Glomerular visceral epithelial cell (primary cell): Measurements from ENCODE around the gene TFCP2L1.
A peak's percentile ranks its signal among the peaks of the same experiment; 100 is the strongest.
"Not testable (repeated sequence)": the region's sequence is repeated elsewhere in the genome, so short reads cannot be mapped to it uniquely, and the experiment has no call there.

Experiments used
- DNase-seq: peaks from one replicate; pipeline ENCODE4 v3.0.0-alpha.2; 2016; ENCODE audit errors: extremely low spot score

Gene TFCP2L1

DNA sequence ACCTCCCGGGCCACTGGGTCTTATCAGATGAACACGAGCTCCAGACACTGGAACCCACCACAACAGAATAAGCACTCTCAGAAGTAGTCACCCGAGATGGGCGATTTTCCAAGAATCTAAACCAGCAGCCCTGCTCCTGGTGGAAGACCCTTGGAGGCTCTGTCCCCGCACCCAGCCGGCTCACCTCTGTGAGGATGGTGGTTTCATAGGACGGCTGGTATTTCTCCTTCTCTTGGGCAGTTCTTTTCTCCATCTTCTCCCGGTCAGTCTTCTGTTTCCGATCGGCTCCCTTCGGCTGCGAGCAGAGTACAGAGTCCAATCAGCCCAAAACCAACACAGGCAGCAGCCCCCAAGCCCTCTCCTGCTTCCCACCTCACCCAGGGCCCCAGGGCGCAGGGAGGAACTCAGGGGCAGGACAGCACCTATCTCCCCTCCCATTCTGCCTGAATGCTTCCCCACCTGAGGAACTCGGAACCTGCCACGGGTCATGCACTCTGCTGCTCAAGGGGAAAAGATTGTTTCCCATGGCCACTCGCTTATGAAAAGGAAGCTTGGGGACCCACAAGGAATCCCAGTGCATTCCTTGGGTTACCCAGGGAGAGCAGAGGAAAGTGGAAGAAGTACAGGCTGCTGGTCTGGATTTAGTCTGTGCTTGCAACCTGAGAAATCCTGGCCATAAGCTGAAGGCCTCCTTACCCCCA, 42.7 kb downstream of the TFCP2L1 start:
- DNase-seq, result no peak

DNA sequence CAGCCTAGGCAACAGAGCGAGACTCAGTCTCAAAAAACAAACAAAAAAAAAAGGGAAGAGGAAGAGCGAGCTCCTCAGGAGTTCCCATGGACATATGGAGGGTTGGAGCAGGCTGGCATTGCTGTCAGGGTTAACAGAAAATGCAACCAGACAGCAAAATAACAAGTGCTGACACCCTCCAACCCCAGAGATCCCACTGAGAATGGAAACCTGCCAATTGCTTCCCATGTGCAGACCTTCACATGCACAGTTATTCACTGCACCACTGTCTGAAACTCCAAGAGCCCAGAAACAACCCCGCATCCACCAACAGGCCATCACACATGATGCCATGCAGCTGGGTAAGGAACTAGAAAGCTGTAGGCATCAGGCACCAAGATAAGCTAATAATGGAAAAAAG, 43.5 kb downstream of the TFCP2L1 start:
- no peak for DNase-seq

DNA sequence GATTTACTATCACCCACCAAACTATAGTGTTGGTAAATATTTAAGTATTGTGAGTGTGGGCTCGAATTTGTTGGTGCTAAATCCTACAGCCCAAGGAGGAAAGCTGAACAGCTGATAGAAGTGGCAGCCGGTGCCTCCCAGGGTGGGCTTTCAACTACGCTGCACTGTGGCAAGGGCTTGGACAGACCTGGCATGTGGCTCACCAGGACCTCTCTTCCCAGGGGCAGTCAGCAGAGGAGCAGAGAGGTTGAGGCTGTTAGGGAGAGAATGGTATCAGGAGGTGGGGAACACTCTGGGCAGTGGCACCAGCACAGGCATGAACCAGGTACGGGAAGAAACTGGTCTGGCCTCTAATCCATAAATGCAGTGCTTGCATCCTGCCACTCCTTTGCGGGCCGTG, 44.6 kb downstream of the TFCP2L1 start:
- DNase-seq, result no peak

DNA sequence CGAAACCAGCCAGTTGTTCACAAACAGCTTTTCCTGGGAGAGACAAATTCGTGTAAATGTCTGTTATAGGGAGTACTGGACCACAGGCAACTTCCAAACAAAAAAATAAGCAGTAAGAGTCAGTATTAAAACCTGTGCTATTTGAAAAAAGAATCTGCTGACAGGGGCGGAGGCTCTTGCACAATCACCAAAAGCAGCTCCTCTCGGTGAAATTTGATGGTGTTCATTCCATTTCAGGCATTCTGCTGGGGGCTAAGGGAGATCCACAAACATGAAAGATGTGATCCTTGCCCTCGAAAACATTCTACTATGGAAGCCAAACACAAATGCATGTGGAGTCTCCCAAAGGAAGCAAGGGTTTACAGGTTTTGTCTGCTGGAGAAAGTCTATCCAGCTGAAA, 45.0 kb downstream of the TFCP2L1 start:
- no peak for DNase-seq

DNA sequence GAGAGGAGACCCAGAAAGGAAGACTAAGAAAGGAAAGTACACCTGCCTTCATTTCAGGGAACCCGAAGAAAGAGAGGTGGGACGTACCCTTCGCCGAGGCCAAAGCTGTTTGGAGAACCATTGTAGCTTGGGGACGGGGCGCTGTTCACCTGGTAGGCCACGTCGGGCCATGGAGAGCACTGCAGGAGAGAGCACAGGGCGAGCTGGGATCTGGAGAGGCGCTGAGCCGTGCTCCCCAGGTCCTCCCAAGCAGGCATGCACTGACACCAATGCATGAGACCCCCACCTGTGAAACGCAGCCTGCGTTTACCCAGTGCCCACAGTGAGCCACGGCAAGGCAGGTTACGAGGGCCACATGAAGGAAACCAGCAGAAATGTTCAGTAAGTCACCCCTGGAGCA, 45.5 kb downstream of the TFCP2L1 start:
- DNase-seq, result no peak

DNA sequence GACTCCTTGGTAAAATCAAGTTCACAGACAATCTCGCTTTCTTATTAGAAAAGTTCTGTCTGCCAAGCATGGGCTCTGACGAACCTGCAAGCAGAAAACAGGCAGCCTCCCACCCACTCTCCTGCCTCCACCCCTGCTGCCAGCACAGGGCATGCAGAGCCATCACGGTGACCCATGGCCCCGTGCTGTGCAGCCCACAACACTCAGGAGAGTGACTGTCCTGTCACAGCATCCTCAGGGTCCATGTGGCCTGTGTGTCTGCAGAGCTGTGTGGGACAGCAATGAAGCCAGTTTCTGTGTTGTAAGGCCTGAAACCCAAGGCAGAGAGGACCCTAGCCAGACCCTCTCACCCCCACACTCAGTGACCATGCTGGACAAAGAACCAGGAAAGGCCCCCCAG, 46.2 kb downstream of the TFCP2L1 start:
- DNase-seq, result no peak

DNA sequence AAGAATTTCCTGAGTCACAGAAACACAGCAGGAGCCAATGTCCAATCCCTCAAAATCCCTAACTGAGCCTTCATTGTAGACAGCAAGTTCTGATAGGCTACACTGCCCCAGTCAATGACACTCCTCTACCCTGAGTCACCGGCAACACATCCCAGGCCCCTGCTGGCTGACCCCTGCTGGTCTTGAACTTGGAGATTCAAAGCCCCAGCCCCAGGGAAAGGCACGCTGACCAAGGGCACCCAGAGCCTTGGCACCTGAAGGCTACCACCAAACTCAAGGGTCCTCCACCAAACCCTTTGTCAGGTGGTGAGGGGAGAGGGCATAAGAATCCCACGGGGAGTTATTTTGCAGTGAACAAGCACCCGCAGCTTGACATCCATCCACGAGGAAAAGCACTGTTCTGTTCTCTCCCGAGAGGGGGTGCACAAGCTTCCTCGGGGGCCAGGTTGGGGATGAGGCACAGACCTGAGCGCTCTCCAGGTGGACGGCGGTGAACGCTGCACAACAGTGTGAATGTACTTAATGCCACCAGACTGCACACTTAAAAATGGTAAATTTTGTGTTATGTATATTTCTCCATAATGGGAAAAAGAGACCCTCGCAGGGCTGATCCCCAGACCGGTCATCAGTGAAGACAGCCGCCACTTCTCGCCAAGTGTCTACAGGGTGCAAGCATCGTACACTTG, 46.9 kb downstream of the TFCP2L1 start:
- no peak for DNase-seq

DNA sequence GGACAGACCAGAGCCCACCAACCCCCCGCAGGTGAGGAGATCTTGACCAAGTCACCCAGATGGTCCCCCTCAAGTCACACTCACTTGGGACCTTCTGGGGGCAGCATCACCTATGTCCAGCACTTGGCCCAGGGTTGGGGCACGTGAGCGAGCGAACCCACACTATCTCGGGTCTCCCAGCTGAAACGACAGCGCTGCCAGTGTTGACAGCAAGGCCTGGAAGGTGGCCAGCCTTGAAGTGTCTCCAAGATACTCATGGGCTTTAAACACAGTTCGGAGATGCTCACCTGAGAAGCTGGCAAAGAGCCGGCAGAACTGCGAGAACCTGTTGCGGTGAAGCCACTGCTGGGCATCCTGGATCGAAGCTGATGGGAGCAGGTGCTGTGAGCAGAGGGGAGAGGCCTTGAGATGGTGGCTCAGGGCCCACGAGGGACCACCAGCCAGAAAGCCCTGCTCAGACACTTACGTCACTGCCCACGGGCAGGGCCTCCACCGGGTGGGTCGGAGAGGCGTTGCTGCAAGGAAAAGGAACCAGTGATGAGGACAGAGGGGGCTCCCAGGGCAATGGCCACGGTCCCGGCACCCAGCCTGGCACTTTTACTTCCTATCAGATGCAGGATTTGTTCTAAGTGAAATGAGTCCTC, 47.5 kb downstream of the TFCP2L1 start:
- no peak for DNase-seq

DNA sequence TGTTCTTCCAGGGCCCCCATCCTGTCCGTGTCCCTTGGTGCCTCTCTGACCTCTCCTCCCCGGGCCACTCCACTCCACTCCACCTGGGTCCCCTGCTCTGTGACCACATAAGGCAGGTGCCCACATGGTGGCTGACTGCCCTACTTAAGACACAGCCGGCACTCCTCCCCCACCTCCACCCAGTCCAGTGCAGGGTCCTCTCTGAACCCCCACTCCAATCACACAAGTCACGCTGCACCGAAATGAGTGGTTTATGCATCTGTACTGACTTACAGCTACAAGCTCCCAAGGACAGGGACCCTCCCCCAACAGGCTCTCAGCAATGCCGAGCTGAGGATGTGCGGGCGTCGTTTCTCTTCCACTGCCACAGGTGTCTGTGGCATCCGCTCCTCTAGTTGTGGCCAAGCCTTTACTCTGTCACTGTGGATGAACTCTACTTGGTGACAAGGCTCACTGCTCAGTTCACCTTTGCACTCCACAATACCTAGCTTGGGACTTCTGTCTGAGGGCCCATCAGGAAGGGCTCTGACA, 48.3 kb downstream of the TFCP2L1 start:
- DNase-seq, result no peak

DNA sequence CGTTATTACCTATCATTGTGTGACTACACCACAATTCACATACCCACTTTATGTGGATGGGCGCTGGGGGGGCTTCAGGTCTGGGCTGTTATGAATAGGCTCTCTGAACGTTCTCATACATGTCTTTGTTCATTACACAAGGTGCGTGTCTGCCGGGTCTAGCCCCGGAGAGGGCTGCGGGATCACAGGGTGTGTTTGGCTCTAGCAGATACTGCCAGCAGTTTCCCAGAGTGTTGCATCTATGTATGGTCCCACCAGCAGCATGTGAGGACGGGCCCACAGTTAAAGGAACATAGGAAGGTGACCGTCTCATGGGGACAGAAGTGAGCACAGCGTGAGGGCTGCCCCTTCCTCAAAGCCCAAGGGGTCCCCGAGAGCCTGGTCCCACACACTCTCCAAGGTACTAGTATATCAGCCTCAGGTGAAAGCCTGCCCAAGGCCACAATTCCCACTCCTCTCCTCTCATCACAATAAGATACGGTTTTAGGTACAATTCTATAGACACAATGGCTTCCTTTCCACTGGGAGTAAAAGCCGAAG, 48.8 kb downstream of the TFCP2L1 start:
- DNase-seq, result no peak

DNA sequence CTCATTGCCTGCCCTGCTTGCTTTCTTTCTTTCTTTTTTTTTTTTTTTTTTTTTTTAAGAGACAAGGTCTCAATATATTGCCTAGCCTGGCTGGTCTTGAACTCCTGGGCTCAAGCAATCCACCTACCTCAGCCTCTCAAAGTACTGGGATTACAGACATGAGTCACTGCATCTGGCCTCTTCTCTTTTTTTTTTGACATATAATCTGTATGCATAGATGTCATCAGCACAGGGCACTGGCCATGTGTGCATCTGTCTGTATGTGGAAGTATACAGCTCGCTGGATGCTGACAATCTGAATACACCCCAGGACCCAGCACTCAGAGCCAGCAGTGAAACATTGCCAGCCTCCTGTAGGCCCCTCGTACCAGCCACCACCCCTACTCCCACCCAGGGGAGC, 49.5 kb downstream of the TFCP2L1 start:
- no peak for DNase-seq

DNA sequence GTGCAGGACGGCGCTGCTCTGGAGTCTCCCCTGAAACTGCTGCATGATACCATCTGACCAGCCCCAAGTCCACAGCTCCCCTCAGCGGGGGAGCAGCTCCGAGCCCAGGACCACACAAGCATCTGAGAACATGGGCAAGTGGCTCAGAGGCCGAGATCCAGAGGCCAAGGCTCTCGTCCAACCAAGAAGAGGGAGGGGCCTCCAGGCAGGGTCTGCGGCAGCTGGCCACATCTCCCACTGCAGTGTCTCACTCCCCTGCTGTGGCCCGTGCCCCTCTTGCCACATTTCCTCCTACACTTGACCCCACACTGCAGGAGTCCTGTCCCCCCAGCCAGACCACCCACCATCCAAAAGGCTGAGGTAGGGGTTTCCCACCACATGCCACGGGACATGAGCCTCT, 50.2 kb downstream of the TFCP2L1 start:
- DNase-seq, result no peak

DNA sequence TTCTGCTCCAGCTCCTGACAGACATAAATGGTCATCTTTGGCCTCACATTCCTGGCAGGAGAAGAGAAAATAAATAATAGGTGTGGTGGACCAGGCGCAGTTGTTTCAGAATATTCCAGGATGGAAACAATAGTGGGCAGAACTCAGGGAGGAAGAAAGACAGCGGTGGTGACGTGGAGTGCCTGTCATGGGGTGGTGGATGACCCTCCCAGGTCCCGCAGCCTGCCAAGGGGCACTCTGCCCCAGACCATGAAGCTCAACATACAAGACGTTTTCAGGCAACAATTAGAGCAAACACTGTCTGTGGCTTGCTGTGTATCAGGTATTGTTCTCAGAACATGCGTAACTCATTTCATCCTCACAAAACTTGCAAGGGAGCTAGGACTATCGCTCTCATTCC, 50.9 kb downstream of the TFCP2L1 start:
- DNase-seq, result no peak

DNA sequence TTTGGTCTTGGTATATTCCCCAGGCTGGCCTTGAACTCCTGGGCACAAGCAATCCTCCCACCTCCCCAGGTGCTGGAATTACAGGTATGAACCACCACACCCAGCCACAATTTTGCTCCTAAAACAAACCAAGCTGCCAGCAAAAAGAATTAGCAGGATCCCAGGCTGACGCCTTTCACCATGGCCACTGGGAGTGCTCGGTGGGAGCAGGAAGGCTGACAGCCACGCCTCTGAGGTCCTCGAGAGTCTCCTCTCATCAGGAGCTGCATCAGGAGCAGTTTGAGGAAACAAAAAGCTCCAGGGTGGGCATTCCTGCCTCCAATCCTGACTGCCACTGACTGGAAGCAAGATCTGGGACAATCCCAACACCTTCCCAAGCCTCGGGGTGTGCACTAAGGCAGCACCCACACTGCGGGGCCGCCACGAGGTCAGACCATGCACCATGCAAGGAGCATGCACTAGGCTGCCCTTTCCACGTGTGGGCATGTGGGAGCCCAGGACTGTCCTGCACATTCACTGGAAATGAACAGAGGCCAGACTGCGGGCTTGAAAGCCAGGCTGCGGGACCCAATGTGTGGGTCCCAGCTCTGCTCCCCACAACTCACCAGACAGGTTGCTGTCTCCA, 51.4 kb downstream of the TFCP2L1 start:
- DNase-seq, result no peak

DNA sequence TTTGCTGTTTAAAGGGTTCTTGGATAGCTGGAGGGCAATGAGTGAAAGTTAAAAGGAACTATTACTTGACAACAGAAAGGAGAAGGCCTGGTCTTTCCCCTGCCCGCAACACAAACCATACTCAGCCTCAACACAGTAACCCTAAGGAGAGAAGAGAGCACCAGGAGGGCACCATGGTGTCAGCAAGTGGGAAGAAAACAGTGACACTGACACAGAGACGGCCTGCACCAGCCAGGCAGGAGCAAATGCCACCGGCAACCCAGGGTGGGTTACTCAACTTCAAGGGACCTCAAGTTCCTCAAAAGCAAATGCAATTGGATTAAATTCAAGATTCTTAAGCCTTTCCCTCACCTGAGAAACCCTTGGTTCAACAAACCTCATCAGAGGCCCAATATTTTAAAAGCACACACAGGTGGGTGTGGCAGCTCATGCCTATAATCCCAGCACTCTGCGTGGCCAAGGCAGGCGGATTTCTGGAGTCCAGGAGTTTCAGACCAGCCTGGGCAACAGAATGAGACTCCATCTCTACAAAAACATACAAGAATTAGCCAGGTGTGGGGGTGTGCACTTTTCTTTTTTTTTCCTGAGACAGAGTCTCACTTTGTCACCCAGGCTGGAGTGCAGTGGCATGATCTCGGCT, 52.3 kb downstream of the TFCP2L1 start:
- no peak for DNase-seq

DNA sequence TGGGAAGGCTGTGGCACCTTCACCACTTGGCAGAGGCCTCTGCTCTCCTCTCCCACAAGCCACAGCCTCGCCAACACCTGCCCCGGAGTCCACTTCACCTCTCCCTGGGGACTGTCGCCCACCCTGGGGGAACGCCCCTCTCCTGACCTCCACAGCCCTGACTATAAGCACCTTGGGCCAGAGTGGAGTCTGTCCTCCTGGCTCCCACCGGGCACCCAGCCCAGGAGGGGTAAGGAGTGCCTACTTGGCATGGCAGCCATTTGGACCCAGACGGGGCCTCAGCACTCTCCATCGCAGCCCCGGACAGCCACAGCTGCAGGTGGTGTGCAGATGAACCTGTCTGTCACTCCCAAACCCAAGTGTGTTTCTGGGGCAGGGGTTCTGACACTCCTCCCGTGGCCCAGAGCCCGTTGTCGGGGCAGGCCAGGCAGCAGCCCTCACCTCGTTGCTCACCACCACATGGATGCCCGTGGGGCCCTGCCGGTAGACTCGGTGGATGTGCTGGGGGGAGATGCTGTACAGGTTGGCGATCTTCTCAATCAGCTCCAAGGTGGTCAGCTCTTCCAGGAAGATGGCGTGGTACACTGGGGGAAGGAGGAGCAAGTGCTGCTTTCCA, 53.5 kb downstream of the TFCP2L1 start:
- no peak for DNase-seq

DNA sequence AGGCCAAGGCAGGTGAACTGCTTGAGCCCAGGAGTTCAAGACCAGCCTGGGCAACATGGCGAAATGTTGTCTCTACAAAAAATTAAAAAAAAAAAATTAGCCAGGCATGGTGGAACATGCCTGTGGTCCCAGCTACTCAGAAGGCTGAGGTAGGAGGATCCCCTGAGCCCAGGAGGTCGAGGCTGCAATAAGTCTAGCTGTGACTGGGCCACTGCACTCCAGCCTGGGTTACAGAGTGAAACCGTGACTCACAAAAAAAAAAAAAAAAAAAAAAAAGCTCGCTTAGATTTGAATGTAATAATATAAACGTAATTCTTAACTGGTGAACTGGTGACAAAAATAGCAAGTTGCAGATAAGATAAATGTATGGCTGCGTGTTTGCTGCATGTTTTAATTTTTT, 56.5 kb downstream of the TFCP2L1 start:
- peak; percentile 27 for DNase-seq

DNA sequence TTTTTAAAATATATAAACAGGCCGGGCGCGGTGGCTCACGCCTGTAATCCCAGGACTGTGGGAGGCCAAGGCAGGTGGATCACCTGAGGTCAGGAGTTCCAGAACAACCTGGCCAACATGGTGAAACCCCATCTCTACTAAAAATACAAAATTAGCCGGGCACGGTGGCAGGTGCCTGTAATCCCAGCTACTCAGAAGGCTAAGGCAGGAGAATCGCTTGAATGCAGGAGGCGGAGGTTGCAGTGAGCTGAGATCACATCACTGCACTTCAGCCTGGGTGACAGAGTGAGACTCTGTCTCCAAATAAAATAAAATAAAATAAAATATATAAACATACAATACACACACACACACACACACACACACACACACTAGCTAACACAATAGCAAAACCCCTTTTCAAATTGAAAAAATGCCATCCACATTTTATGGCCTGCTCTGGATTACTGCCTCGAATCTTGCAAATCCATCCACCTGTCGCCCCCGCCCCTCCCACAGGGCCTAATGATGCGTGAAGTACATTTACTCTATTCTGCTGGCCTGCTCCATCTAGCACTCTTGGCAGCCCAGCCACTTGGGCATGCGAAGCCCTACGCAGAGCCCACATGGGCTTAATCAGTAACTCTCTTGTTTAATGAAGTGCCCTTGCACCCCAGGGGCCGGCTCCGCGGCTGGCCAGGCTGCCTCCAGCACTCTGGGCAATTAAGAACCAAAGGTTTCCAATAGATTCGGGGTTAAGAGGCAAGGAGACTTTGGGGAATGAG, 57.4 kb downstream of the TFCP2L1 start:
- peak; percentile 71 for DNase-seq

DNA sequence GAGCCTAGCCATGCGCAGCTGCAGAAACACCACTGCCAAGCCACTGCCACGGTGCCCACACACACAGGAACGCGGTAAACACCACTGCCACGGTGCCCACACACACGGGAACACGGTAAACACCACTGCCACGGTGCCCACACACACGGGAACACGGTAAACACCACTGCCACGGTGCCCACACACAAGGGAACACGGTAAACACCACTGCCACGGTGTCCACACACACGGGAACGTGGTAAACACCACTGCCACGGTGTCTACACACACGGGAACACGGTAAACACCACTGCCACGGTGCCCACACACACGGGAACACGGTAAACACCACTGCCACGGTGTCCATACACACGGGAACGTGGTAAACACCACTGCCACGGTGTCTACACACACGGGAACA, 59.3 kb downstream of the TFCP2L1 start:
- DNase-seq, result not testable (repeated sequence)

DNA sequence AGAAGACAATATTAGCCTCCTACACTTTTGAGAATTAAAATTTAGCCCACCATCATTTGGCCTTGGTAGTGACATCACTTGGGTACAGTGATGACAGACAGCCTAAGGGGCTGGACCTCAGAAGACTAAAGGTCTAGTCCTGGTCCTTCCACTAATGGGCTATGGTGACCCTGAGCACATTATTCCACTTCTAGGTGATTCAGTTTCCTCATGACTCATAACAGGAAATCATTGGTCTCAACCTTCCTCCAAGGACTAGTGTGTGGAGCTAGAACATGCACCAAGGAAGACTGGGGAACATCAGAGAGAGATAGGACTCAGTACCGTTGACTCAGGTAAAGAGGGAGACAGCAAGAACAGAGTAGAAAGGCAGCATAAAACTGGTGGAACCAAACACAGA, 64.0 kb downstream of the TFCP2L1 start:
- peak; percentile 18 for DNase-seq

DNA sequence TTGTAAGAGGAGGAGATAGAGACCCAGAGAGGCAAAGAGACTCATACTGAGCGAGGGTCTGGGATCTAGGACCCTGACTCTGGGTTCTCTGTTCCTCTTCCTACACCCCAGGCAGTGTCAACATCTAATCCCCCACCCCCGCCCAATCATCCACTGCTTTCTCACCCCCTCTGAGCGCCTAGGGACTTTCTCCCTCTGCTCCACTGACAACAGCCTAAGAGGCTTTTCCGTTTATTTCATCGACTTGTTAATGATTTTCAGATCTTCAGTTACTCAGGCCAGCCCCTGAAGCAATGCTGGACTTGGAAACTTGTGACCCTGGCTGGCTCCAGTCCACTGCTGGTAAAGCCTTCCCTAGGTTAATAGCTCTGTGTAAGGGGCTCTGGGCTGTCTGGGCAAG, 65.1 kb downstream of the TFCP2L1 start:
- DNase-seq, result no peak
